GM23338 (cell line): ENCODE measurements around the gene DDC. TPM values are rescaled to one million over a fixed set of nuclear protein-coding genes. Genes with fewer than 3 reads are reported as not detected.

Experiments
- ATAC-seq: fragments of 200-7000 bp; cut with Tn5 transposase; 3 replicates; pipeline ENCODE4 v1.9.1; 2020
- DNase-seq: peaks from one replicate; pipeline ENCODE4 v3.0.0-alpha.2; 2015; ENCODE audit warnings: low spot score
- H2AFZ ChIP-seq: fragments of 200-600 bp; sonication (generic); 2 replicates; pipeline ENCODE4 v1.8.0; 2016; ENCODE audit warnings: antibody characterized with exemption, mild to moderate bottlenecking, moderate library complexity
- H3F3A ChIP-seq: fragments of 200-600 bp; sonication (generic); replicated peaks from 2 replicates; pipeline ENCODE4 v1.8.0; 2017; ENCODE audit warnings: antibody characterized with exemption, mixed run types, low read depth
- H3K27ac ChIP-seq: fragments of 200-600 bp; sonication (generic); 2 replicates; pipeline ENCODE4 v1.6.1; 2016; ENCODE audit warnings: low read depth
- H3K27me3 ChIP-seq: fragments of 200-600 bp; sonication (generic); 2 replicates; pipeline ENCODE4 v1.8.0; 2016; ENCODE audit warnings: mild to moderate bottlenecking, mixed run types, moderate library complexity; ENCODE audit not compliant: insufficient read depth
- H3K36me3 ChIP-seq: fragments of 200-600 bp; sonication (generic); 2 replicates; pipeline ENCODE4 v1.8.0; 2016; ENCODE audit warnings: mild to moderate bottlenecking; ENCODE audit not compliant: insufficient read depth
- H3K4me1 ChIP-seq: fragments of 200-600 bp; sonication (generic); 2 replicates; pipeline ENCODE4 v1.8.0; 2016; ENCODE audit warnings: mild to moderate bottlenecking, moderate library complexity; ENCODE audit not compliant: insufficient read depth
- H3K4me2 ChIP-seq: fragments of 200-600 bp; sonication (generic); 2 replicates; pipeline ENCODE4 v1.7.1; 2017; ENCODE audit warnings: mixed run types
- H3K4me3 ChIP-seq: fragments of 200-600 bp; sonication (generic); 2 replicates; pipeline ENCODE4 v1.6.1; 2016; ENCODE audit warnings: mixed run types
- H3K79me2 ChIP-seq: fragments of 200-600 bp; sonication (generic); replicated peaks from 2 replicates; pipeline ENCODE4 v1.8.0; 2017; ENCODE audit warnings: mild to moderate bottlenecking; ENCODE audit not compliant: insufficient read depth
- H3K9me2 ChIP-seq: fragments of 200-600 bp; sonication (generic); 2 replicates; pipeline ENCODE4 v1.8.0; 2017; ENCODE audit not compliant: insufficient read depth
- H4K20me1 ChIP-seq: fragments of 200-600 bp; sonication (generic); replicated peaks from 2 replicates; pipeline ENCODE4 v1.8.0; 2017; ENCODE audit warnings: mild to moderate bottlenecking; ENCODE audit not compliant: insufficient read depth
- H3K27ac Mint-ChIP-seq: 2 replicates; pipeline ENCODE4 v1.8.0; 2020; ENCODE audit warnings: inconsistent platforms, mild to moderate bottlenecking, moderate library complexity, mixed read lengths
- H3K27me3 Mint-ChIP-seq: 3 replicates; pipeline ENCODE4 v1.8.0; 2022; ENCODE audit warnings: low read depth, mild to moderate bottlenecking, moderate library complexity, mixed read lengths, inconsistent platforms; ENCODE audit not compliant: insufficient read depth, poor library complexity
- H3K36me3 Mint-ChIP-seq: 3 replicates; pipeline ENCODE4 v1.8.0; 2021; ENCODE audit warnings: low read depth, mild to moderate bottlenecking, inconsistent platforms, moderate library complexity, mixed read lengths
- H3K4me1 Mint-ChIP-seq: 3 replicates; pipeline ENCODE4 v1.8.0; 2020; ENCODE audit warnings: mild to moderate bottlenecking, inconsistent platforms, mixed read lengths
- H3K4me3 Mint-ChIP-seq: 3 replicates; pipeline ENCODE4 v1.8.0; 2021; ENCODE audit warnings: moderate library complexity, mild to moderate bottlenecking, inconsistent platforms, mixed read lengths
- H3K9me3 Mint-ChIP-seq: 3 replicates; pipeline ENCODE4 v1.8.0; 2020; ENCODE audit warnings: moderate library complexity, mild to moderate bottlenecking, inconsistent platforms, mixed read lengths
- CTCF ChIP-seq, 2 experiments: fragments of 200-600 bp in 1 of 2; sonication (generic) in 1 of 2; conservative IDR thresholded peaks; 2 replicates each; pipeline versions ENCODE4 v1.5.1 to v1.6.1; 2016 to 2017; ENCODE audit warnings: antibody characterized with exemption in 2 of 2, low read depth in 2 of 2, mild to moderate bottlenecking in 2 of 2, moderate library complexity in 1 of 2
- ZNF462 ChIP-seq: fragments of 250-450 bp; sonication (Bioruptor Pico); IDR thresholded peaks from 2 replicates; pipeline ENCODE4 v1.5.0; 2020; ENCODE audit warnings: mild to moderate bottlenecking, moderate library complexity
- polyA plus RNA-seq: library from polyadenylated mRNA; unstranded; fragments of >200 nt; fragmentation: Nextera tagmentation; extraction: Ambion mirVana; gene quantifications from 2 replicates; pipeline ENCODE4 v1.2.1, GENCODE V29; 2016
- total RNA-seq: library from RNA; depleted of rRNA; stranded (reverse); fragments of >200 nt; shearing (Covaris generic); gene quantifications from 2 replicates; pipeline ENCODE4 v1.2.3, GENCODE V29; 2014

Gene DDC
- total and polyA plus RNA-seq, 2 experiments from 2014 or later, result not detected

- no peak for TF ChIP-seq ZNF462
These were observed 78.7 kb downstream of the DDC start (continued) for GRCh38 chr7:50486512-50486911.

- H2AFZ ChIP-seq, result no peak overlapping the region
- no peak for TF ChIP-seq ZNF462
- peak; percentile 34 to 39 for TF ChIP-seq CTCF (conservative IDR thresholded peaks at IDR 0.05; ENCODE audit: low read depth in 2 of 2)
These were observed 83.3 kb downstream of the DDC start for GRCh38 chr7:50481867-50482266.

More at GRCh38 chr7:50481867-50482266, 83.3 kb downstream of the DDC start:
- no peaks in the 10 kb centered on the region for H3K79me2 ChIP-seq
- no peak overlapping the region for H3K4me3 ChIP-seq
- no peak overlapping the region for H3K27ac ChIP-seq
- no peak overlapping the region for H3K4me3 Mint-ChIP-seq
- DNase-seq (peak; percentile 13), ATAC-seq (peak; percentile 38; the same call in 1 of the 3 replicates)
- H4K20me1 ChIP-seq, result no peaks in the 10 kb centered on the region
- no peak overlapping the region for H3K4me2 ChIP-seq
- H3K36me3 ChIP-seq, result no peaks in the 10 kb centered on the region
- H3K36me3 Mint-ChIP-seq, result no peaks in the 10 kb centered on the region; the same call in 2 of the 3 replicates
- no peaks in the 10 kb centered on the region for H3K27me3 ChIP-seq
- H3K9me3 Mint-ChIP-seq, result peaks cover 4% of the 10 kb centered on the region; the same call in 1 of the 3 replicates
- no peak overlapping the region for H3K27ac Mint-ChIP-seq
- no peaks in the 10 kb centered on the region for H3K4me1 ChIP-seq
- H3K4me1 Mint-ChIP-seq, result no peaks in the 10 kb centered on the region
- H3K9me2 ChIP-seq, result peaks cover 3% of the 10 kb centered on the region; the same call in 1 of the 2 replicates
- peaks cover 9% of the 10 kb centered on the region for H3K27me3 Mint-ChIP-seq
- no peaks in the 10 kb centered on the region for H3F3A ChIP-seq
